Loucy (cell line): Measurements from ENCODE around the gene PEF1.

Experiments used
- EZH2phosphoT487 ChIP-seq: fragments of 200-600 bp; IDR thresholded peaks from 2 replicates; pipeline ENCODE4 v1.6.1; 2018; ENCODE audit warnings: antibody characterized with exemption, mild to moderate bottlenecking, moderate library complexity, borderline replicate concordance
- TF ChIP-seq, protein P1 (sequence below): fragments of 200-600 bp; sonication (generic); conservative IDR thresholded peaks from 2 replicates; pipeline ENCODE4 v1.5.1; 2014; ENCODE audit warnings: mild to moderate bottlenecking, antibody characterized with exemption, low read length

DNA sequence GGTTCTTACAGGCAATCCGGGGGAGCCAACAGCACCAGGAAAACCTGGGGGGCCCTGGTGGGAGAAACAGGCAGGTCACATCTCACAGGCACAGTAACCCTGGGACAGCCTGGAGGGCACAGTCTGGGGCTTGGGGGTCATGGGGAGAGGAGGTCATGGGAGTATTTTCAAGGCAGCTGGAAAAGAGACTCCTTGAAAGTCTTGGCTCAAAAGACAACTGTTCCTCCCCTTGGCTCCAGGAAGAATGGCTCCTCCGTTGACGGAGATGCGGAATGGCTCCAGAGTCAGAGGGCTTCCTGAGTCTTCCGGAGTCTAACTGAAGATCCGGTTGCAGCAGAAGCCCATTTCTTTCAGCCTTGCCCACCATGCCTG, 25.9 kb upstream of the PEF1 start:
- TF ChIP-seq, protein P1, sequence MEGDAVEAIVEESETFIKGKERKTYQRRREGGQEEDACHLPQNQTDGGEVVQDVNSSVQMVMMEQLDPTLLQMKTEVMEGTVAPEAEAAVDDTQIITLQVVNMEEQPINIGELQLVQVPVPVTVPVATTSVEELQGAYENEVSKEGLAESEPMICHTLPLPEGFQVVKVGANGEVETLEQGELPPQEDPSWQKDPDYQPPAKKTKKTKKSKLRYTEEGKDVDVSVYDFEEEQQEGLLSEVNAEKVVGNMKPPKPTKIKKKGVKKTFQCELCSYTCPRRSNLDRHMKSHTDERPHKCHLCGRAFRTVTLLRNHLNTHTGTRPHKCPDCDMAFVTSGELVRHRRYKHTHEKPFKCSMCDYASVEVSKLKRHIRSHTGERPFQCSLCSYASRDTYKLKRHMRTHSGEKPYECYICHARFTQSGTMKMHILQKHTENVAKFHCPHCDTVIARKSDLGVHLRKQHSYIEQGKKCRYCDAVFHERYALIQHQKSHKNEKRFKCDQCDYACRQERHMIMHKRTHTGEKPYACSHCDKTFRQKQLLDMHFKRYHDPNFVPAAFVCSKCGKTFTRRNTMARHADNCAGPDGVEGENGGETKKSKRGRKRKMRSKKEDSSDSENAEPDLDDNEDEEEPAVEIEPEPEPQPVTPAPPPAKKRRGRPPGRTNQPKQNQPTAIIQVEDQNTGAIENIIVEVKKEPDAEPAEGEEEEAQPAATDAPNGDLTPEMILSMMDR: no peak
- no peak for TF ChIP-seq EZH2phosphoT487
